Measurements from ENCODE around the gene MRAP2. TPM values are rescaled to one million over a fixed set of nuclear protein-coding genes. Genes with fewer than 3 reads are reported as not detected.

MRAP2 gene
- total and polyA plus RNA-seq, 2 donors (not counting 3 experiments of a cell fraction or from before 2014, with no cell fraction given): 5.8 to 8.6 TPM

DNA sequence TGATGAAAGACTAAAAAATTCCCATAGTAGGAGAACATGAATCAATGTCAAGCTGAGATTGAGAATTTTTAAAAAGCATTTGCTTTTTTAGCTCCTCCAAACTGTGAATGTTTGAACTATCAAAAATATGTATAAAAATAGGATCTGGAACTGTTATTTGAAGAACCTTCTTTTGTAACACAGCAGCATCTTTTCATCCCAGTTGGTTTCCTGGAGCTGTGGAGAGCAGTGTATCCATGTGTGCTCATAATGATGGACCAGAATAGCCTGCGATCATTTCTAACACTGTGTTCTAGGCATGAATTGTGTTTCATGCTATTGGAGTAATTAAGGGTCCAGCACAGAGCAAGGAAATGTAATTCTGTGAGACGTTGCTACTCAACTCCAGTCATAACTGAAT, 22.1 kb downstream of the MRAP2 start:
- Histone ChIP-seq H2AFZ (ENCODE audit: low read depth, low read length) (no peak overlapping the region), H4K20me1 (replicated peaks; ENCODE audit: control insufficient read depth, extremely low read depth, insufficient read depth, low read length) (no peaks in the 10 kb centered on the region), H3K4me2 (ENCODE audit: insufficient read depth, low read length) (no peak overlapping the region), H3K9ac (replicated peaks; ENCODE audit: extremely low read depth, insufficient read depth, low read length) (no peak overlapping the region), H3K36me3 (ENCODE audit: control insufficient read depth in 2 of 2, extremely low read depth in 1 of 2, insufficient read depth in 2 of 2, low read length in 2 of 2) (no peaks in the 10 kb centered on the region), H3K4me1 (ENCODE audit: control insufficient read depth, extremely low read depth, insufficient read depth, low read length) (peaks cover 14% of the 10 kb centered on the region), H3K9me1 (replicated peaks; ENCODE audit: control insufficient read depth, extremely low read depth, insufficient read depth, low read length) (no peaks in the 10 kb centered on the region), H3K27ac (ENCODE audit: insufficient read depth, low read depth, low read length) (no peak overlapping the region), H3K9me3 (replicated peaks; ENCODE audit: control insufficient read depth, insufficient read depth, low read length) (no peaks in the 10 kb centered on the region), H3K79me2 (ENCODE audit: control insufficient read depth, insufficient read depth, low read length) (no peaks in the 10 kb centered on the region), H3K4me3 (replicated peaks in 1 of 3; ENCODE audit: insufficient read depth in 1 of 3, low read depth in 1 of 3, low read length in 3 of 3) (no peak overlapping the region), H3K27me3 (ENCODE audit: control insufficient read depth in 2 of 2, insufficient read depth in 2 of 2, low read length in 2 of 2) (no peaks in the 10 kb centered on the region)
- ChIA-PET POLR2A (no interaction called here), CTCF (no interaction called here)
- dilution Hi-C loops (cut with MboI; ENCODE audit: extremely low pct_ligation_motif_present, low sequenced_read_pairs): no loop called here
- intact Hi-C loops (cut with micrococcal nuclease): loop anchor here (10.0 kb wide), 1 partner anchor 159 kb away; no protein-coding TSS in a partner anchor
- no peak for DNase-seq (ENCODE audit: low read depth, low spot score)
- no peak for FAIRE-seq
- TF ChIP-seq POLR2AphosphoS5 (IDR thresholded peaks at IDR 0.05; ENCODE audit: insufficient read depth, low read depth, low read length) (no peak), MYC (IDR thresholded peaks at IDR 0.05; ENCODE audit: low read depth, low read length) (no peak), GATA2 (IDR thresholded peaks at IDR 0.05; ENCODE audit: insufficient read depth, insufficient read length, low read depth, low read length) (no peak), EZH2 (IDR thresholded peaks at IDR 0.05; ENCODE audit: borderline replicate concordance, low read depth, low read length, severe bottlenecking) (no peak), JUN (IDR thresholded peaks at IDR 0.05; ENCODE audit: borderline replicate concordance, insufficient read depth, insufficient read length, low read depth) (no peak), FOS (IDR thresholded peaks at IDR 0.05; ENCODE audit: borderline replicate concordance, insufficient read depth, low read length) (no peak), POLR2A (IDR thresholded peaks at IDR 0.05; ENCODE audit: low read depth, low read length) (no peak)
- TF ChIP-seq, protein P1, sequence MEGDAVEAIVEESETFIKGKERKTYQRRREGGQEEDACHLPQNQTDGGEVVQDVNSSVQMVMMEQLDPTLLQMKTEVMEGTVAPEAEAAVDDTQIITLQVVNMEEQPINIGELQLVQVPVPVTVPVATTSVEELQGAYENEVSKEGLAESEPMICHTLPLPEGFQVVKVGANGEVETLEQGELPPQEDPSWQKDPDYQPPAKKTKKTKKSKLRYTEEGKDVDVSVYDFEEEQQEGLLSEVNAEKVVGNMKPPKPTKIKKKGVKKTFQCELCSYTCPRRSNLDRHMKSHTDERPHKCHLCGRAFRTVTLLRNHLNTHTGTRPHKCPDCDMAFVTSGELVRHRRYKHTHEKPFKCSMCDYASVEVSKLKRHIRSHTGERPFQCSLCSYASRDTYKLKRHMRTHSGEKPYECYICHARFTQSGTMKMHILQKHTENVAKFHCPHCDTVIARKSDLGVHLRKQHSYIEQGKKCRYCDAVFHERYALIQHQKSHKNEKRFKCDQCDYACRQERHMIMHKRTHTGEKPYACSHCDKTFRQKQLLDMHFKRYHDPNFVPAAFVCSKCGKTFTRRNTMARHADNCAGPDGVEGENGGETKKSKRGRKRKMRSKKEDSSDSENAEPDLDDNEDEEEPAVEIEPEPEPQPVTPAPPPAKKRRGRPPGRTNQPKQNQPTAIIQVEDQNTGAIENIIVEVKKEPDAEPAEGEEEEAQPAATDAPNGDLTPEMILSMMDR (IDR thresholded peaks at IDR 0.05; ENCODE audit: extremely low read depth in 1 of 2, insufficient read depth in 1 of 2, low read depth in 1 of 2, low read length in 2 of 2): no peak
- TF ChIP-seq, protein P2, sequence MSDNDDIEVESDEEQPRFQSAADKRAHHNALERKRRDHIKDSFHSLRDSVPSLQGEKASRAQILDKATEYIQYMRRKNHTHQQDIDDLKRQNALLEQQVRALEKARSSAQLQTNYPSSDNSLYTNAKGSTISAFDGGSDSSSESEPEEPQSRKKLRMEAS (IDR thresholded peaks at IDR 0.05; ENCODE audit: insufficient read depth, insufficient read length): no peak
- BruUV-seq (replicated peaks): no TSS peak
